ENCODE results near the gene SLC15A3.

DNA sequence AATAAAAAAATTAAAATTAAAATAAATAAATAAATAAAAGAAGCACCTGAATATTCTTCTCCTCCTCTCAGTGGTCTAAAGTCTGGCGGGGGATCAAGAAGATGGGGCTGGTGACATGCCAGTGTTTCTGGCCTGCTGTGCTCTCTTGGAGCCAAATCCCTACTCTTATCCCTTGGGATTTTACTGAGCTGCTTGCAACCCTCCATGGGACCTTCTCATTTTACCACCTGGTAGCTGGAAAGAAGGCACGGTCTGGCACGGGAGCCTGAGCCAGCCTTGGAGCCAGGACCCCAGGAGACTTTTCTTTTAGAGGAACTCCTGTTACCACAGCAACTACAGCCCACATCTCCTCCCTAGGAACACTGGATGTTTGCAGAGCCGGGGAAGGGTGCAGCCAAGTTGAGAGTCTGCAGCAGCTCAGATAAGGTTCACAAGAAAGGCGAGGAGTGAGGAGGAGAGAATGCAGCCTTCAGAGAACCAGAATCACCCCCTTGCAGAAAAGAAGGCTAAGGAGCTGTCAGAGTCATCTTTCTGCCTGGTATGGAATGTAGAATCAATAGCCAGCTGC, 41.0 kb upstream of the SLC15A3 start:
- TF ChIP-seq, protein P1, sequence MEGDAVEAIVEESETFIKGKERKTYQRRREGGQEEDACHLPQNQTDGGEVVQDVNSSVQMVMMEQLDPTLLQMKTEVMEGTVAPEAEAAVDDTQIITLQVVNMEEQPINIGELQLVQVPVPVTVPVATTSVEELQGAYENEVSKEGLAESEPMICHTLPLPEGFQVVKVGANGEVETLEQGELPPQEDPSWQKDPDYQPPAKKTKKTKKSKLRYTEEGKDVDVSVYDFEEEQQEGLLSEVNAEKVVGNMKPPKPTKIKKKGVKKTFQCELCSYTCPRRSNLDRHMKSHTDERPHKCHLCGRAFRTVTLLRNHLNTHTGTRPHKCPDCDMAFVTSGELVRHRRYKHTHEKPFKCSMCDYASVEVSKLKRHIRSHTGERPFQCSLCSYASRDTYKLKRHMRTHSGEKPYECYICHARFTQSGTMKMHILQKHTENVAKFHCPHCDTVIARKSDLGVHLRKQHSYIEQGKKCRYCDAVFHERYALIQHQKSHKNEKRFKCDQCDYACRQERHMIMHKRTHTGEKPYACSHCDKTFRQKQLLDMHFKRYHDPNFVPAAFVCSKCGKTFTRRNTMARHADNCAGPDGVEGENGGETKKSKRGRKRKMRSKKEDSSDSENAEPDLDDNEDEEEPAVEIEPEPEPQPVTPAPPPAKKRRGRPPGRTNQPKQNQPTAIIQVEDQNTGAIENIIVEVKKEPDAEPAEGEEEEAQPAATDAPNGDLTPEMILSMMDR (IDR thresholded peaks at IDR 0.05), result no peak
- no peak for TF ChIP-seq POLR2A (IDR thresholded peaks at IDR 0.05)

Data from prostate gland (tissue), 2 donors.